GM19351 (cell line): Measurements from ENCODE around the gene CD80.
A peak's percentile ranks its signal among the peaks of the same experiment; 100 is the strongest.
"Not testable (repeated sequence)": the region's sequence is repeated elsewhere in the genome, so short reads cannot be mapped to it uniquely, and the experiment has no call there.

Experiments used
- ATAC-seq: cut with Tn5 transposase; IDR thresholded peaks from one replicate; pipeline ENCODE4 v1.9.1; 2021; ENCODE audit warnings: mild to moderate bottlenecking, moderate library complexity; ENCODE audit not compliant: unreplicated experiment

CD80 gene, protein sequence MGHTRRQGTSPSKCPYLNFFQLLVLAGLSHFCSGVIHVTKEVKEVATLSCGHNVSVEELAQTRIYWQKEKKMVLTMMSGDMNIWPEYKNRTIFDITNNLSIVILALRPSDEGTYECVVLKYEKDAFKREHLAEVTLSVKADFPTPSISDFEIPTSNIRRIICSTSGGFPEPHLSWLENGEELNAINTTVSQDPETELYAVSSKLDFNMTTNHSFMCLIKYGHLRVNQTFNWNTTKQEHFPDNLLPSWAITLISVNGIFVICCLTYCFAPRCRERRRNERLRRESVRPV

DNA sequence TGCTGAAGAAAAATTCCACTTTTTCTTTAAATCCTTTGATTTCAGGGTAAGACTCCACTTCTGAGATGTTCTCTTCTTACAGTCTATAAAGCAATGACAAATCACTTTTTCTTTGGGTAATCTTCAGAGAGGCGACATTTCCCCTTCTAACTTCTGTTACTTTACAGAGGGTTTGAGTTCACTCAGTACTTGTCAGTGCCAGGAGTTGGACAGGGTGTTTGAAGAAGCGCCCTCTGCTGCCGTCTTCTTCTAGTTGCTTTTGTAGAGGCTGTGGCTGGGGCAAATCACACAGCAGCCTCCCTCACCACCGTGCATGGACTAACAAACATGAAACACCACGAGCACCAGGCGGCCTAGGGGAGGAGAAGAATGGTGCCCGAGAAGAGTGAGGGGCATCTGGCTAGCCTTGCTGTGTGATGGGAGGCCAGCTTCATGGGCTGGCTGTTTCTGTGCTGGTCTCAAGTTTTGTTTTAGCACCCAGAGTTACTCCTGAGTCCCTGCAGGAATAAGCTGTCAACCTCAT is at the start of gene CD80:
Gene CD80, minus strand, starts transcription at position 174 of the 523 bp plus-strand sequence. CDS start 1,886 bp downstream, outside the sequence.
- ATAC-seq = peak; percentile 54

DNA sequence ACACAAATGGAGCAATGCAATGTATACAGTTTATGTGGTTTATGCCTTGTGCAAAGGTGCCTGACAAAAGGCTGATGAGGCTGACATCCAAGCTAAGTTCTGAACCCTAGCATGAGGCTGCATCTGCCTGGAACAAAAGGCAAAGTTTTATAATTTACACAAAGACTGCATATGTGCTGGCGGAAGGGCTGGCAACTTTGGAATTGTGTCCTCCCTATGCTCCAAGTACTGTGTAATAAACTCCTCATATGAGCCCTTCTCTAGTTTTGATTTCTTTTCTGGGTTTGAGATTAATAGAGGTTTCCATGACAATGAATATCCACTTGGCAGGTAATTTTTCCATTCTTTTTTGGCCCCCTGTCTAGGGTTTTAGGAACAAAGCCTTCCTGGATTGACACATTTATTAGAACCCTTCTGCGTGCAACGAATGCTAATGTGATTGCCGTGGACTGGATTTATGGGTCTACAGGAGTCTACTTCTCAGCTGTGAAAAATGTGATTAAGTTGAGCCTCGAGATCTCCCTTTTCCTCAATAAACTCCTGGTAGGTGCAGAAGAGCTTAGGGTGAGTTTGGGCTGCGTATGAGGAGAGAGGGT is 49.1 kb upstream of the CD80 start:
- no peak for ATAC-seq

DNA sequence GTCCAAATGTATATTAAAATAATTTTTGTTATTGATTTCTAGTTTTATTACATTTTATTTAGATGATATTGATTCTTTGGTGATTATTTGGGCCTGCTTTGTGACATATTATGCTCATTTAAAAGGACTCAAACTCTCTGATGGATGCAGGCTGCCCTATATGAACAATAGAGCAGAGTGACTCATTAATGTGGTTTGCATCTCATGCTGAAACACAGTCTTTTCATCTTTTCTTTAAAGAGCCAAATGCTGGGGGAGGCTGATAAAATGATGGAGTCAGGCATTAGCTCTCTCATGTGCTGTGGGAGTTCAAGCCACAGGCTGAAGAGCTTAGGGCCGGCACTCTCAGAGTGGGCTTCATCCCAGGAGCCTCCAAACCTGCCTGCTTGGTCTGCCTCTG is 45.5 kb upstream of the CD80 start:
- ATAC-seq = no peak

DNA sequence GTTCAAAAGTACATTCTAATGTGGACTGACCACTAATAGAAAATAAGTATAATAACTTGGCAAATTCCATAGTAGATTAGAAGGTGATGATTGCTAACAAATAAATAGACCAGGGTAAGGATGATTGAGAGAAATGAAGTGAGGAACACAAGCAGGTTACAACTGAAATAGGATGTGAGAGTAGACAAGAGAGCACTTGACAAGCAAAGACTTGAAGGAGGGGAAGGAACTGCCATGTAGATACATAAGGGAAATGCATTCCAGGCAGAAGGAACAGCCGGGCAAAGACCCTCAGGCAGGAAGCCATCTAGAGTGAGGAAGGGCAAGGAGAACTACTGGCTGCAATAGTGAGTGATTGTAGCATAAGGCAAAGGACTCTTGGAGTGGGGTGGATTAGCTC is 43.3 kb upstream of the CD80 start:
- ATAC-seq = no peak

DNA sequence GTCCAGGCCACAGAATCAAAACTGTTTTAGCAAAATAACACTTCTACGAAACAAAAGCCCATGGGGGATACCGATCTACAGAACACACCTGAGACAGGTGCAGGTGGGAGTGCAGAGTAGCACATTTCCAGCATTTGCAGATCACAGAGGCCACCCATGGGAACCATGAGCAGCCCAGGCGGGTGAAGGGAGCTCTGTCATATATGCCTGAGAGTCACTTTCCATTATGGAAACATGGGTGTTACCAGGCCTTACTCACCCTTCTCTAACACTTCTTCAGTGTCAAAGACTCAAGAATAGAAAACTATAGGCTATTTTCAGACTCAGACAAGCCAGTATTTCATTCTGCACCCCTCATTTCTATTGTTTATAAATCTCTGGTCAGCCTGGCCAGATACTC is 41.7 kb upstream of the CD80 start:
- peak; percentile 17 for ATAC-seq

DNA sequence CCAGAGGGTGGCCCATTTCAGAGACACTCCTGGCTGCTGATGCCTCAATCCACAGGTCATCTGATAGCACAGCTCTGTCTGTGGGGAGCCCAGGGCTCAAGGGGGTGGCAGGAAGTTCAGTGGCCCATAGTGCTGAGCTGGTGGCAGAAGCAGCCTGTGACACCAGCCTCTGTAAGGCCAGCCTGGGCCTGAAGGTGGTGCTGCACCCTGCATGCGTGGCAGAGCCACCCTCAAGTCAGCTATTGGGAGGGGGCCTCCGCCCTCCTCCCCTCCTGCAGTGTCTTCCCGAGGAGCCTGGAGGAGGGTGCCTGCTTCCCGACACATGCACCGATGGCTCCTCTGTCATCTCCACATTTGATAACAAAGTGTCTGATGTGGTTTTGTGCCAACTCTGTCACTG is 41.3 kb upstream of the CD80 start:
- peak; percentile 76 for ATAC-seq

DNA sequence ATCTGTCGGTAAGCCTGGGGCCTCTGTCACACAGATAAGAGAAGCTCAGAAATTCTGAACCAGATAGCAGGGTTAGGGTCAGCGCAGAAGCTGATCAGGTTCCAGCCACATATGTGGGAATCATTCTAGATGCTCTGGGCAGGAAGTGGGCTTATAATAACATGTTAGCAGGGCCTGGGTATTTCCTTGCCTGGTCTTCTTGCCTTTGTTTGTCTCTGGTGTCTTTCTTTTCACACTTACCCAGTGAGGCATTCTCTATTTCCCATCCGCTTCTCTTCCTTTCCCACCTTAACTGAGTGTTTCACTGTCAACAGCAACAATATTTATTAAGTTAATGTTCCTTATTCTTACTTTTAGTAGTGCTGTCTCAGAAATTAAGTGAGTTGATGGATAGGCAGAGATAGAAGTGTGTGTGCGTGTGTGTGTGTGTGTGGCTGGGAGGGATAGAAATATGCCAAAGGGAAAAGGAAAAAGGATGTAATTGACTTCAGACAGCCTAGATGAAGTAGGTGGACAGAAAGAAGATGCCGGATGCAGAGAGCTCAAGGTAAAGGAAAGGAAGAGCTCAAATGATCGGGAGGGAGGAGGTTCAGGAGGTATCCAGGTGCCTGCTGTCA is 40.3 kb upstream of the CD80 start:
- no peak for ATAC-seq

DNA sequence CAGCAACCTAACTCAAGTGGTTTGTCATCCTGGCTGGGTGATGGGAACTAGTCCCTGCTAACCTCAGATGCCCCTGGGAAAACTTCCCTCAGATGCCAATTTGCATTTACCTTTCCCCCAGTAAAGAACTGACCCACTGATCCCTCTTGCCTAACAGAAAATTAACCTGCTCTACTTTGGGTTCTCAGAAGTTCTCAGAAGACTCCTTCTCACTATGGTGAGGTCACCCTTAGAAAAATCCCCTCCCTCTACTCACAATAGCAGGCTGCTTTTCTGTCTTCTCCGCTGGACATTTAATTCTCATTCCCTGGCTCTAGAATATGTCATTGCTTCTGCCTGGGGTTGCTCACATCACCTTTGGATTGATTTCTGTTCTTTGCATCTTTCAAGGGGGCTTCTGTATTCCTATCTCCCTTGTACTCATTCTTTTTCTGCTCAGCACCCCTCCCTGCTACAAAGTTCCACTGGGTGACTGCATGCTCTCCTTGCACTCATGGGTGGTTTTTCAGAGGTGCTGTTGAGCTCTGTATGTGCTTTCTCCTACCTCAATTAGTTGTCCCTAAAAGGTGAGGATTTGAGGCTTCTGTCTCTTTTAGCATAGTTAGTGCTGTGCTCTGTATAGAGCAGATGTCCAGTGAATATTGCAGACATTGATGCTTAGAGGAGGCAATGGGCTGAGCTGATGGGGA is 39.1 kb upstream of the CD80 start:
- peak; percentile 39 for ATAC-seq

DNA sequence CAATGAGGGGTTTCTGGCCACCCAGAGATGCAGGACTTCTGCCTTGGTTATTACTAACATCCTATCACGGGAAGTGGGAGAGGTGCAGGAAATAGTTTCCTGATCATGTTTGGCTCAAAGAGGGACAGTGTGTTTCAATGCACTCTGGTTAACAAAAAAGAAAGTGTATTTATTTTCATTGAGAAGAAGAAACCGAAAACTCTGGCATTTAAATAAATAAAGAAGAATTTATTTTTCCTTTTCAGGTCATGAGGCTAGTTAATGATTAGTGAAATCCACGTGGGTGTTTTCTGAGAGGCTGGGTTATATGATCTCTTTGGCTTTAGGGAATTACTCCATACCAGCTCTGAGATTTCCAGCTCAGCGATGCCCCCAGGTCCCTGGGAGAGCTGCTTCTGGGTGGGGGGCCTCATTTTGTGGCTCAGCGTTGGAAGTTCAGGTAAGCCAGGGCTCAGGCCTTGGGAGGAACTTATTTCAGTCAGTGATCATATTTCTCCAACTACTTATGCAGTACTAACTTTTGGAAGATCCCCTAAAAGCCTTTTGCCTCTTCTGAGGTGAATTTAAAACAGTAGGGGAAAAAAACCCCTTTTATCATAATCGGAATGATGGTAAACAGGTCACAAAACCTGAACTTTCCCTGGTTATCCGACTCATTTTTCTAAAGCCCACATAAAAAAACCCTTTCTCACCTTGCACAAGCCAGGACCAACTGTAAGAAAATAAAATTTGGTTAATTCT is 38.3 kb upstream of the CD80 start, which contains the start of gene PLA1A:
Gene PLA1A, plus strand, starts transcription at position 338 of the 741 bp plus-strand sequence. Its CDS starts 29 bp downstream, at position 367.
- no peak for ATAC-seq

DNA sequence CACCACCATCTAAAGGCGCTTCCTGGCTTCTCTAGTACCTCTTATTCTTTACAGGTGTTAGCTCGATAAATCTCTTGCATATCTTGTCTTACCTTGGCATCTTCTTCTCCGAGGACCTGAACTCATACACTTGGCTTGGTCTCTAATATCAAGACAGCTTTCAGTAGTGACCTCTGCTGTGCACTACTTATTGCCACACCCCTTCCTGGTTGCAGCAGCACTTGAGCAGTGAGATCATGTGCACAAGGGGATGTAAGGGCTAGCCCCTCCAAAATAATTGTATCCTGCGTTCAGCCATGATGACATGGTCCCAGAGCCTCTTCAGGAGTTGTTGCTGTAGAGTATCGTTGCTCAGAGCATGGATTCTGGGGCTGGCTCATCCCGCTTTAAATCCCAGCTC is 37.0 kb upstream of the CD80 start:
- no peak for ATAC-seq

DNA sequence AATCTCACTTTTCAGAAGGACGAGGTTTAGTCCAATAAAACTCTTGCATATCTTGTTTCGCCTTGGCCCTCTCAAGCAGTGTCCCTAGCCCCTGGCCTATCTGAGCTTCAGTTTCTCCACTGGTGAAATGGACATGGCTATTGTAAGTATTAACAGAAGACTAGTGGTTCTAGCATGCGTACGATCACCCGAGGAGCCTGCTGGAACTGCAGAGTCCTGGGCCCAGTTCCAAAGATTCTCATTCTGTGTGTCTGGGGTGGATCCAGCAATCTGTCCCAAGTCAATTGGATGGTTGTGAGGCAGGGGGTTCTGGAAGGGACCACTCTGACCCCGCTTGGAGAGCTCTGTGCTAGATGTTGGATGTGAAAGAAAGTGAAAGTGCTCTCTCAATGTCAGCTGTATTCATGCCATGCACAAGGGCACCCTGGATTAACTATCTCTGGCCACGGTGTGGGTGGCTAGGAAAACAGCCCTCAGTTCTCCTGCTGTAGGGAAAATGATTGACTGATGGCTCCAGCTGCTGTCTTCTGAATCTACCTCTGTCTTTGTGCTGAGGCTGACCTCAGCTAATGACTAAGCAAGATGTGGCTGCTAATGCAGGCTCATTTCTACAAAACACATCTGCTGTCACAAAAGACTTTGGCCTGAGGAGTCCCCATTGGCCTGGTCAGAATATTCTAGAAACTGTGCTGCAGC is 36.4 kb upstream of the CD80 start:
- ATAC-seq = no peak

DNA sequence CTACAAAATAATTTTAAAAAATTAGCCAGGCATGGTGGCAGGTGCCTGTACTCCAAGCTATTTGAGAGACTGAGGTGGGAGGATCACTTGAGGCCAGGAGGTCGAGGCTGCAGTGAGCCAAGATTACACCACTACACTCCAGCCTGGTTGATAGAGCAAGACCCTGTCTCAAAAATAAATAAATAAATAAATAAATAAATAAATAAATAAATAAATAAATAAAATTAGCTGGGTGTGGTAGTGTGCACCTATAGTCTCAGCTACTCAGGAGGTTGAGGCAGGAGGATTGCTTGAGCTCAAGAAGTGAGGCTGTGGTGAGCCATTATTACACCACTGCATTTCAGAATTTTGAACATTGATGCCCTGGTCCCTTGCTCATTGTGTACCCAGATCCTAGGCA is 35.5 kb upstream of the CD80 start:
- not testable (repeated sequence) for ATAC-seq

DNA sequence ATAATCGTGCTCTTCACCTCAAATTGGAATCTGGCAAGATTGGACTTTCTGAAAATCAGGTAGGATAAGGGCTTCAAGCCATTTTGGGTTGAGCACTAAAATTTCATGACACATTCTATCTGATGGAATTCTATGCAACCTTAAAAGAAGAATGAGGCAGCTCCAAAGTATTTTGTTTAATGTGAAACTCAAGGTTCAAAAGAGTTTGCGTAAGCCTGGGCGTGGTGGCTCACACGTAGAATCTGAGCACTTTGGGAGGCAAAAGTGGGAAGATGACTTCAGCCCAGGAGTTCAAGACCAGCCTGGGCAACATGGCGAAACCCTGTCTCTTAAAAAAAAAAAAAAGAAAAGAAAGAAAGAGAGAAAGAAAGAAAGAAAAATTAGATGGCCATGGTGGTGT is 34.7 kb upstream of the CD80 start:
- no peak for ATAC-seq

DNA sequence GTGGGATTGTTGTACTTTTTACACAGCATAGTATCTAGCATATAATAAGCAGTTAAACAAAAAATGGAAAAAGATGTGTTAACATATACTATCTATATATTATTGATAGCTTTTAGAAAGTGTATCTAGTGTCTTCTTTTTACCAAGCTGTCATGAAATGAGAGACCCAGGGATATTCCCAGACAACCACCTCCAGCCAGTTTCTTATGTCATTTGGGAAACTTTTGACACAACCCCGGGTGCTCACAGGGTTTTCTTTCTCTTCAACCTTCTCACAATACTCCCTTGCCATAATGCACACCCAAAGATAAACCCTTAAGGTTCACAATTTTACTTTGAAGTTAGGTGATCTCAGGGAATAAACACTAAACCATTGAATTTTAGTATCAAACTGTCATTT is 33.4 kb upstream of the CD80 start:
- no peak for ATAC-seq

DNA sequence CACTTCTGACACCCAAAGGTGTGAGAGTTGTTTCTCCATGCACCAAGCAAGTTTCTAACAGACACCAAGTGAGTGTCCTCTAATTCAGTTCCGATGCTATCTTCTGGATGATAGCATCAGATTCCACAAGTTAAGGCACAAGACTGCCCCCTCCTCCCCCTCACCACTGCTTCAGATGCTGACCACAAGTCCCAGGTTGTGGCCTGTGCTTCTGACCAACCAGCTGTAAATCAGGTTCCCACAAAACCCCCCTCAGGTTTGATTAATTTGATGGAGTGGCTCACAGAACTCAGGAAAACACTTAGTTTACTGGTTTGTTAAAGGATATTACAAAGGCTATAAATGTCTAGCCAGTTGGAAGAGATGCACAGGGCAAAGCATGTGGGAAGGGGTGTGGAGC is 31.3 kb upstream of the CD80 start:
- ATAC-seq = no peak

DNA sequence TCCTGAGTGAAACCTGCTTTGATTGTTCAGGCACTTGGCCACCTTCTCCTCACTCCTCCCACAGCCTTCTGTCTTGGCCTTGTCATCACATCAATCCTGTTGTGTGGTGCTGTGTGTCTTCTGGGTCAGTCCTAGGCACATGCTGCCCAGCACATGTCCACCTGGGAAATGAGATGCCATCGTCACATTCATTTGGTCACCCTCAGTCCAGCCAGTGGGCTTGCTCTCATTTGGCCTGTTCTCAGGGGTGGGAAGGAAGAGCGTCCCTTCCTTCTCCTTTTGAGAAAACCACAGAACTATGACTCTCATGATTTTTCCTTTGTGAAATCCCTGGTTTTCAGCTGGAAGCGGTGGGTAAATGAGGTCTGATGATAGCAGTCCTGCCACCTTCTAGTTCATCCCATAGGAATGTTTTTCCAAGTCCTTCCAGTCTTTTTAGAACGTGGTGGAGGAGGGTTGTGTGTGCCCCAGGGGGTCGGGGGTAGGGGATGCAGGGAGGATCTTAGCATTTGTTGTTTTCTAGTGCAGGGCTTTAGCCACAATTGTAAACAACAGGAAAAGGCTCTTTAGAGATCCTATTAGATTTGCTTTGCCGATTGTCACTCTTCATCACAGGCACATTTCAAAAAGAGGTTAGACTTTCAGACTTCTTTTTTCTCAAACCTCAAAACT is 29.8 kb upstream of the CD80 start:
- no peak for ATAC-seq

DNA sequence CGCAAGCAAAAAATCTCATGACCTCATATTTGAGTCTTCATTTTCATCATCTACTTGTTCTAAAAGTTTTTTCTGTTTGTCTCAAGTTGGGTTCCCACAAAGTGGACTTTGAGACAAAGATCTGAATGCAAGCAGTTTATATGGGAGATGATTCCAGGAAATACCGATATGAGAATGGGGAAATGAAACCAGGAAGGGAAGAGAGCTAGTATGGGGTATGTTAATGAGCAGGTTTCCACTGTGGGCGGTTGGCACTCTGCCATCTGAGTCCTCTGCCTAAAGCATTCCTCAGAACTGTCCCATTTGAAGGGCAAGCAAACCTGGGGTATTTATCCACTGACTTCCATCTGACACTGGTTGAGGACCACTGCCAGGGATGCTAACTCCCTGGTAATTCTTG is 28.7 kb upstream of the CD80 start:
- peak; percentile 65 for ATAC-seq

DNA sequence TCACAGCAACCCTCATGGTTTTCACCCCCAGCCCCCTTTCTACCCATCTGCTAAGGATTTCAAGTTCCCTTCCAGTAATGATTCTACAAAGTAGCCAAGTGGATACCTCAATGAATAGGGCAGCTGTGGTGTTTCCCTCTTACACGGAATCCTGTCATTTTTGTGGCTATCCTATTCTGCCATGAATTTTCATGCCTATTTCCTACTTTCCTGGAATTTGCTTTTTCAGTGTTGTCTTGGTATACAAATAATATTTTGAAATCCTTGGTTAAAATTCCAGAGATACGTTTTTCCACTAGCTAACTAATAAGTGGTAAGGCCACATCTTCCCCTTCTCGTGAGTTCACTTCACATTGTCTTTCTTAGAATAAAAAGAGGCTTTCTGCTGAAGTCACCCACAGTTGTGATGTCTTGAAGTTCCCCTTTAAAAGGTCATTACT is 27.3 kb upstream of the CD80 start:
- no peak for ATAC-seq

DNA sequence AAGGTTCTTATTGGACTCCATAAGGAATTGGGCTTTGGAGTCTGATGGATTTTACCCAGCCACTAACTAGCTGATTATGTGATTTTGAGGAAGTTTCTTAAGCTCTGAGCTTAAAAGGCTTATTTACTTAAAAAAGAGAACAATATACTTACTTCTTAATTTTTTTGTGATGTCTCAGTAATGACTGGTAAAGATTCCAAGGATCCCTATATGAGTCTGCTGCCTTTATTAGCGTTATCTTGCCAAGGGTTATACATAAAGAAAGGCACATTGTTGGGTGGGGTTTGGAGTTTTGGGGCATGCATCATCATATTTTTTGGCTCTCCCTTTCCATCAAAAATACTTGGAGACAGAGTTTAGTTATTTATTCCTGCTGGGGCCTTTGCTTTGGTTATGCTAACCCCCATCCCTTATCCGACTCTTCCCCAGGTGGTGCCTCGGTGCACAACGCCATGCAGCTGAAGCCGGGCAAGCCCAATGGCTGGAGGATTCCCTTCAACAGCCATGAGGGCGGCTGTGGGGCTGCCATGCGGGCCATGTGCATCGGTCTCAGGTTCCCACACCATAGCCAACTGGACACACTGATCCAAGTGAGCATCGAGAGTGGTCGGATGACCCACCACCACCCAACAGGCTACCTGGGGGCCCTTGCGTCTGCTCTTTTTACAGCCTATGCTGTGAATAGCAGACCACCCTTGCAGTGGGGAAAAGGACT is 26.6 kb upstream of the CD80 start:
- no peak for ATAC-seq
